ENCODE measurements around the gene DNAJC7. TPM values are rescaled to one million over a fixed set of nuclear protein-coding genes. Genes with fewer than 3 reads are reported as not detected.

DNAJC7 gene
- total and polyA plus RNA-seq, 9 of the 15 experiments (the other 6 are each of a cell fraction or from before 2014, with no cell fraction given), result 85.8 to 262 (median 157) TPM

GRCh38 chr17:42039794-42040763 lies 22.8 kb upstream of the DNAJC7 start:
- no peaks in the 10 kb centered on the region for H3K27me3 ChIP-seq (ENCODE audit: control insufficient read depth in 2 of 2, insufficient read depth in 2 of 2, low read length in 2 of 2)
- no peak overlapping the region for H3K27ac ChIP-seq (ENCODE audit: extremely low read depth, low read depth, low read length)
- ChIA-PET CTCF (ENCODE audit: low intra/inter-chr PET ratio) (no interaction called here), POLR2A (interaction anchor here (0.6 to 1.9 kb wide), 8 partner anchors 9 to 1733 kb away, joined by 3 to 8 read pairs (median 4); partner anchors contain the start of gene NKIRAS2)
- no peaks in the 10 kb centered on the region for H4K20me1 ChIP-seq (replicated peaks; ENCODE audit: control insufficient read depth, insufficient read depth, low read length)
- no peak for DNase-seq (ENCODE audit: extremely low read depth in 1 of 4, low spot score in 3 of 4)
- peaks cover 0 to 28% of the 10 kb centered on the region in 2 experiments; a peak in 3 of 5 replicates for H3K4me1 ChIP-seq (replicated peaks in 1 of 2; ENCODE audit: control insufficient read depth in 2 of 2, insufficient read depth in 2 of 2, low read length in 2 of 2)
- in situ Hi-C loops (cut with MboI) (no loop called here), intact Hi-C loops (cut with micrococcal nuclease) (no loop called here)
- no peak overlapping the region for H3K4me3 ChIP-seq
- no peak for ATAC-seq
- no peaks in the 10 kb centered on the region for H3K79me2 ChIP-seq (ENCODE audit: control insufficient read depth, insufficient read depth, low read length)
- H3K9ac ChIP-seq (ENCODE audit: insufficient read depth in 1 of 2, low read depth in 2 of 2, low read length in 2 of 2), result no peak overlapping the region; a peak in 1 of 4 replicates
- H2AFZ ChIP-seq (ENCODE audit: low read depth, low read length), result no peak overlapping the region
- BruUV-seq (replicated peaks), result no TSS peak
- WGBS (ENCODE audit: insufficient coverage, low coverage, missing lambda C conversion rate), result 70% methylated on average over 40 of the region's 77 CpGs
- no peaks in the 10 kb centered on the region for H3K36me3 ChIP-seq (ENCODE audit: control insufficient read depth, insufficient read depth, low read length)
- no peak overlapping the region for H3K4me2 ChIP-seq (ENCODE audit: insufficient read depth, low read length)
- H3K9me3 ChIP-seq (replicated peaks; ENCODE audit: control insufficient read depth, insufficient read depth, low read depth, low read length), result no peaks in the 10 kb centered on the region
- no peak for FAIRE-seq
- H3K9me1 ChIP-seq (ENCODE audit: control insufficient read depth, insufficient read depth, low read length), result no peaks in the 10 kb centered on the region
- TF ChIP-seq FOXJ2 (tag; IDR thresholded peaks at IDR 0.05), result no peak
- peak; percentile 49 for TF ChIP-seq NFIC (IDR thresholded peaks at IDR 0.05)
